Measurements from ENCODE around the gene HSD11B1.

- TF ChIP-seq, protein P1, sequence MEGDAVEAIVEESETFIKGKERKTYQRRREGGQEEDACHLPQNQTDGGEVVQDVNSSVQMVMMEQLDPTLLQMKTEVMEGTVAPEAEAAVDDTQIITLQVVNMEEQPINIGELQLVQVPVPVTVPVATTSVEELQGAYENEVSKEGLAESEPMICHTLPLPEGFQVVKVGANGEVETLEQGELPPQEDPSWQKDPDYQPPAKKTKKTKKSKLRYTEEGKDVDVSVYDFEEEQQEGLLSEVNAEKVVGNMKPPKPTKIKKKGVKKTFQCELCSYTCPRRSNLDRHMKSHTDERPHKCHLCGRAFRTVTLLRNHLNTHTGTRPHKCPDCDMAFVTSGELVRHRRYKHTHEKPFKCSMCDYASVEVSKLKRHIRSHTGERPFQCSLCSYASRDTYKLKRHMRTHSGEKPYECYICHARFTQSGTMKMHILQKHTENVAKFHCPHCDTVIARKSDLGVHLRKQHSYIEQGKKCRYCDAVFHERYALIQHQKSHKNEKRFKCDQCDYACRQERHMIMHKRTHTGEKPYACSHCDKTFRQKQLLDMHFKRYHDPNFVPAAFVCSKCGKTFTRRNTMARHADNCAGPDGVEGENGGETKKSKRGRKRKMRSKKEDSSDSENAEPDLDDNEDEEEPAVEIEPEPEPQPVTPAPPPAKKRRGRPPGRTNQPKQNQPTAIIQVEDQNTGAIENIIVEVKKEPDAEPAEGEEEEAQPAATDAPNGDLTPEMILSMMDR (IDR thresholded peaks at IDR 0.05; ENCODE audit: insufficient read depth, low read length, poor library complexity, severe bottlenecking) = no peak
- TF ChIP-seq EZH2phosphoT487 (conservative IDR thresholded peaks at IDR 0.05; ENCODE audit: low read length) = no peak
Measured at GRCh38 chr1:209706622-209707021, 2.0 kb downstream of the HSD11B1 start.

Measured in SU-DHL-6 (cell line).